ENCODE measurements around the gene RGS14. TPM values are rescaled to one million over a fixed set of nuclear protein-coding genes. Genes with fewer than 3 reads are reported as not detected.

RGS14 gene
- total and polyA plus RNA-seq, 3 donors from 2014 or later: 25.3 to 40.5 (median 39.2) TPM

GRCh38 chr5:177403792-177404640, 46.3 kb downstream of the RGS14 start:
- no peaks in the 10 kb centered on the region for H3K27me3 ChIP-seq
- DNase-seq: peak; percentile 87
- intact Hi-C loops (cut with DNase I; ENCODE audit: low total_unique reads): loop anchor here (5.0 kb wide), 1 partner anchor 53 kb away; no protein-coding TSS in a partner anchor
- H3K9me3 ChIP-seq: no peaks in the 10 kb centered on the region
- no peaks in the 10 kb centered on the region for H3K36me3 ChIP-seq (ENCODE audit: low read depth, missing control alignments)
- no peak overlapping the region for H3K27ac ChIP-seq
- H3K4me3 ChIP-seq: peak overlapping the region; percentile 47 to 60
- WGBS, 2 donors: 0% methylated on average over 13 to 81 of the region's 93 CpGs
- H3K4me1 ChIP-seq: peaks cover 21% of the 10 kb centered on the region
- TF ChIP-seq CTCF (IDR thresholded peaks at IDR 0.05): peak; percentile 56 to 74 (median 74)
- TF ChIP-seq POLR2A (IDR thresholded peaks at IDR 0.05): no peak

GRCh38 chr5:177404641-177405179, 47.0 kb downstream of the RGS14 start:
- Histone ChIP-seq H3K27me3 (no peaks in the 10 kb centered on the region), H3K9me3 (no peaks in the 10 kb centered on the region), H3K4me1 (peaks cover 21% of the 10 kb centered on the region), H3K36me3 (ENCODE audit: low read depth, missing control alignments) (no peaks in the 10 kb centered on the region), H3K27ac (no peak overlapping the region), H3K4me3 (peak overlapping the region; percentile 47 to 60)
- no peak for TF ChIP-seq CTCF (IDR thresholded peaks at IDR 0.05)
- TF ChIP-seq POLR2A (IDR thresholded peaks at IDR 0.05): no peak
- intact Hi-C loops (cut with DNase I; ENCODE audit: low total_unique reads): loop anchor here (5.0 kb wide), 1 partner anchor 53 kb away; no protein-coding TSS in a partner anchor
- WGBS, 2 donors: 26 to 32% methylated on average over 9 to 16 of the region's 16 CpGs
- DNase-seq: no peak

- WGBS, 2 donors: 83 to 97% methylated on average over 1 to 2 of the region's 2 CpGs
- no peak overlapping the region for H3K4me3 ChIP-seq
- H3K9me3 ChIP-seq: no peaks in the 10 kb centered on the region
- no peak for DNase-seq
- peaks cover 21% of the 10 kb centered on the region for H3K4me1 ChIP-seq
- TF ChIP-seq CTCF (IDR thresholded peaks at IDR 0.05) (no peak), POLR2A (IDR thresholded peaks at IDR 0.05) (no peak)
- intact Hi-C loops (cut with DNase I; ENCODE audit: low total_unique reads): no loop called here
- no peaks in the 10 kb centered on the region for H3K36me3 ChIP-seq (ENCODE audit: low read depth, missing control alignments)
- no peak overlapping the region for H3K27ac ChIP-seq
- no peaks in the 10 kb centered on the region for H3K27me3 ChIP-seq
Measured at GRCh38 chr5:177405312-177405711, 47.6 kb downstream of the RGS14 start.

GRCh38 chr5:177405805-177406204, 48.1 kb downstream of the RGS14 start:
- Histone ChIP-seq H3K4me3 (no peak overlapping the region), H3K36me3 (ENCODE audit: low read depth, missing control alignments) (no peaks in the 10 kb centered on the region), H3K27me3 (no peaks in the 10 kb centered on the region), H3K9me3 (no peaks in the 10 kb centered on the region), H3K4me1 (peaks cover 21% of the 10 kb centered on the region), H3K27ac (no peak overlapping the region)
- intact Hi-C loops (cut with DNase I; ENCODE audit: low total_unique reads): no loop called here
- WGBS, 2 donors: 60 to 85% methylated on average over 4 to 5 of the region's 5 CpGs
- no peak for DNase-seq
- TF ChIP-seq CTCF (IDR thresholded peaks at IDR 0.05) (no peak), POLR2A (IDR thresholded peaks at IDR 0.05) (no peak)

Data from testis (tissue), 3 donors.